Measurements from ENCODE around the gene CDKN2B. TPM values are rescaled to one million over a fixed set of nuclear protein-coding genes. Genes with fewer than 3 reads are reported as not detected.

Gene CDKN2B
- total RNA-seq, 1 experiment from 2014 or later = 9.8 TPM

DNA sequence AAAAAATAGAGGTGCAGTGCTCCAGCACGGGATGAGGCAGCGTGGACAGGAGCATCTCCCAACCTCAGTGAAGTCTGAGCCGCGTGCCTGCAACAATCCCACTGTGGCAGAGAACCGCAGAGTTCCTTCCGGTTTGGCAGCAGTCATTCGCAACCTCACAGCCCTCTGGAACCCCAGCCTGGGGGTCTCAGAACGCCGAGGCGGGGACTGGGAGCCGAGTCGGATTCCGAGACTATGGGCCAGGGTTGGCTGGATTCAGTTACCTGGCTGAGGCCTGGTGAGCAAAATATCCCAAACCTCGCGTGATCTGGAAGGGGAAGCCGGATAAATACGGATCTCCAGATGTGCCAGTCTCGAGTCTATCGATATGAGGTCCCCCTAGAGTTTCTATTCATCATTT, 41.9 kb downstream of the CDKN2B start:
- H3K9ac ChIP-seq (ENCODE audit: low read length) = no peak overlapping the region
- DNase-seq (ENCODE audit: low read depth, low spot score) (no peak), ATAC-seq (no peak)
- intact Hi-C loops (cut with micrococcal nuclease) = no loop called here
- ChIA-PET POLR2A (no interaction called here), RAD21 (ENCODE audit: low non-redundant PET in 1 of 2, low total read pairs in 2 of 2, uncharacterized antibody in 2 of 2, unreplicated experiment in 2 of 2) (no interaction called here), CTCF (no interaction called here)
- no peaks in the 10 kb centered on the region for H3K4me1 ChIP-seq (ENCODE audit: control insufficient read depth in 1 of 2, insufficient read depth in 2 of 2, low read length in 2 of 2)
- TF ChIP-seq, protein P1, sequence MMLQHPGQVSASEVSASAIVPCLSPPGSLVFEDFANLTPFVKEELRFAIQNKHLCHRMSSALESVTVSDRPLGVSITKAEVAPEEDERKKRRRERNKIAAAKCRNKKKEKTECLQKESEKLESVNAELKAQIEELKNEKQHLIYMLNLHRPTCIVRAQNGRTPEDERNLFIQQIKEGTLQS (IDR thresholded peaks at IDR 0.05) = no peak
- no peak for TF ChIP-seq RAD21 (IDR thresholded peaks at IDR 0.05; ENCODE audit: low read depth)
- H3K4me3 ChIP-seq (replicated peaks in 1 of 2; ENCODE audit: low read depth in 1 of 2, low read length in 2 of 2) = no peak overlapping the region
- BruUV-seq (replicated peaks) = no TSS peak
- H3K36me3 ChIP-seq (ENCODE audit: control insufficient read depth in 1 of 2, insufficient read depth in 2 of 2, low read length in 2 of 2) = peaks cover 0 to 17% of the 10 kb centered on the region in 2 experiments; a peak in 1 of 4 replicates
- H3K9me3 ChIP-seq (ENCODE audit: control insufficient read depth in 1 of 2, insufficient read depth in 1 of 2, low read depth in 1 of 2, low read length in 2 of 2) = no peaks in the 10 kb centered on the region
- no peaks in the 10 kb centered on the region for H3K27me3 ChIP-seq (ENCODE audit: insufficient read depth, low read length)
- no peak overlapping the region for H3K27ac ChIP-seq (ENCODE audit: low read depth, low read length)
- H4K20me1 ChIP-seq (ENCODE audit: insufficient read depth) = no peaks in the 10 kb centered on the region
- H3K79me2 ChIP-seq (ENCODE audit: insufficient read depth, low read length) = peaks cover 13% of the 10 kb centered on the region
- H3K9me2 ChIP-seq (ENCODE audit: insufficient read depth) = no peaks in the 10 kb centered on the region
- H2AFZ ChIP-seq (ENCODE audit: low read depth, low read length, poor library complexity, severe bottlenecking) = no peak overlapping the region
- H3K4me2 ChIP-seq (ENCODE audit: low read length) = no peak overlapping the region

DNA sequence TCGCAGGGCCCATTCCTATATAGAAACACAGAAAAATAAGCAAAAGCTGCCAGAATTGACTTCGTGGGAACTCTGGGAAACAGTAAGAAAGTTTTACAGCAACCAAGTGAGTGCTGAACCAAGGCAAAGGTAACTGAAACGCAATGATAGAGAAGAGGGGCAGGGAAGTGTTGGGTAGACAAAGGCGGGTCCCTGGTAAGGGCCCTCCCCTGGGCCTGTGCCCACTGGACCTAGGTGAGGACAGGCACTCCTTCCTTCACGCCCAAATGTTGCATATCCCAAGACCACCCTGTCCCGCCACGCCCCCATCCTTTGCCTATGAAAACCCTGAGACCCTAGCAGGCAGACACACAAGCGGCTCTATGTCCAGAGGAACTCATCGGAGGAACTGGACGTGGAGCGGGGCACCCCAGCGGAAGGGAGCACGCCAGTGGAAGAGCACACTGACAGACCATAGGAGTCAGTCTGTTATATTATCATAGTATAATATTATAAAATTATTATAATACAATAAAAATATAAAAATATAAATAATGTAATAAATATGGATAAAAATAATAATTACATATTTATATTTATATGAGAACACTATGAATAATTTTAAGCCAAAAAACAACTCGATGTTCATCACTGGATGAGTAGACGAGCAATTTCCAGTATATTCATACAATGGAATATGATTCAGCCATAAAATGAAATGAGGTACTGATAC, 42.8 kb downstream of the CDKN2B start:
- Histone ChIP-seq H3K4me2 (ENCODE audit: low read length) (peak overlapping the region; percentile 41; the same call in 1 of the 2 replicates), H3K4me3 (replicated peaks in 1 of 2; ENCODE audit: low read depth in 1 of 2, low read length in 2 of 2) (no peak overlapping the region), H3K36me3 (ENCODE audit: control insufficient read depth in 1 of 2, insufficient read depth in 2 of 2, low read length in 2 of 2) (peaks cover 0 to 16% of the 10 kb centered on the region in 2 experiments; a peak in 1 of 4 replicates), H3K79me2 (ENCODE audit: insufficient read depth, low read length) (peaks cover 4% of the 10 kb centered on the region; the same call in 1 of the 2 replicates), H3K4me1 (ENCODE audit: control insufficient read depth in 1 of 2, insufficient read depth in 2 of 2, low read length in 2 of 2) (no peaks in the 10 kb centered on the region), H3K9me2 (ENCODE audit: insufficient read depth) (no peaks in the 10 kb centered on the region), H2AFZ (ENCODE audit: low read depth, low read length, poor library complexity, severe bottlenecking) (no peak overlapping the region), H4K20me1 (ENCODE audit: insufficient read depth) (no peaks in the 10 kb centered on the region), H3K27ac (ENCODE audit: low read depth, low read length) (no peak overlapping the region), H3K9me3 (ENCODE audit: control insufficient read depth in 1 of 2, insufficient read depth in 1 of 2, low read depth in 1 of 2, low read length in 2 of 2) (no peaks in the 10 kb centered on the region), H3K9ac (ENCODE audit: low read length) (no peak overlapping the region), H3K27me3 (ENCODE audit: insufficient read depth, low read length) (no peaks in the 10 kb centered on the region)
- DNase-seq (ENCODE audit: low read depth, low spot score) (no peak), ATAC-seq (no peak)
- BruUV-seq (replicated peaks) = no TSS peak
- ChIA-PET CTCF (no interaction called here), POLR2A (no interaction called here), RAD21 (ENCODE audit: low non-redundant PET in 1 of 2, low total read pairs in 2 of 2, uncharacterized antibody in 2 of 2, unreplicated experiment in 2 of 2) (no interaction called here)
- intact Hi-C loops (cut with micrococcal nuclease) = no loop called here
- TF ChIP-seq YY1 (IDR thresholded peaks at IDR 0.05; ENCODE audit: extremely low read depth, insufficient replicate concordance, low read depth, low read length) = no peak
- TF ChIP-seq, protein P1 (IDR thresholded peaks at IDR 0.05) = no peak
- TF ChIP-seq, protein P2, sequence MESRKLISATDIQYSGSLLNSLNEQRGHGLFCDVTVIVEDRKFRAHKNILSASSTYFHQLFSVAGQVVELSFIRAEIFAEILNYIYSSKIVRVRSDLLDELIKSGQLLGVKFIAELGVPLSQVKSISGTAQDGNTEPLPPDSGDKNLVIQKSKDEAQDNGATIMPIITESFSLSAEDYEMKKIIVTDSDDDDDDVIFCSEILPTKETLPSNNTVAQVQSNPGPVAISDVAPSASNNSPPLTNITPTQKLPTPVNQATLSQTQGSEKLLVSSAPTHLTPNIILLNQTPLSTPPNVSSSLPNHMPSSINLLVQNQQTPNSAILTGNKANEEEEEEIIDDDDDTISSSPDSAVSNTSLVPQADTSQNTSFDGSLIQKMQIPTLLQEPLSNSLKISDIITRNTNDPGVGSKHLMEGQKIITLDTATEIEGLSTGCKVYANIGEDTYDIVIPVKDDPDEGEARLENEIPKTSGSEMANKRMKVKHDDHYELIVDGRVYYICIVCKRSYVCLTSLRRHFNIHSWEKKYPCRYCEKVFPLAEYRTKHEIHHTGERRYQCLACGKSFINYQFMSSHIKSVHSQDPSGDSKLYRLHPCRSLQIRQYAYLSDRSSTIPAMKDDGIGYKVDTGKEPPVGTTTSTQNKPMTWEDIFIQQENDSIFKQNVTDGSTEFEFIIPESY (IDR thresholded peaks at IDR 0.05; ENCODE audit: extremely low read depth, insufficient replicate concordance, low read length) = no peak
- no peak for TF ChIP-seq EGR1 (IDR thresholded peaks at IDR 0.05; ENCODE audit: low read depth)
- no peak for TF ChIP-seq ZNF274 (IDR thresholded peaks at IDR 0.05; ENCODE audit: low read depth, low read length)
- TF ChIP-seq, protein P3, sequence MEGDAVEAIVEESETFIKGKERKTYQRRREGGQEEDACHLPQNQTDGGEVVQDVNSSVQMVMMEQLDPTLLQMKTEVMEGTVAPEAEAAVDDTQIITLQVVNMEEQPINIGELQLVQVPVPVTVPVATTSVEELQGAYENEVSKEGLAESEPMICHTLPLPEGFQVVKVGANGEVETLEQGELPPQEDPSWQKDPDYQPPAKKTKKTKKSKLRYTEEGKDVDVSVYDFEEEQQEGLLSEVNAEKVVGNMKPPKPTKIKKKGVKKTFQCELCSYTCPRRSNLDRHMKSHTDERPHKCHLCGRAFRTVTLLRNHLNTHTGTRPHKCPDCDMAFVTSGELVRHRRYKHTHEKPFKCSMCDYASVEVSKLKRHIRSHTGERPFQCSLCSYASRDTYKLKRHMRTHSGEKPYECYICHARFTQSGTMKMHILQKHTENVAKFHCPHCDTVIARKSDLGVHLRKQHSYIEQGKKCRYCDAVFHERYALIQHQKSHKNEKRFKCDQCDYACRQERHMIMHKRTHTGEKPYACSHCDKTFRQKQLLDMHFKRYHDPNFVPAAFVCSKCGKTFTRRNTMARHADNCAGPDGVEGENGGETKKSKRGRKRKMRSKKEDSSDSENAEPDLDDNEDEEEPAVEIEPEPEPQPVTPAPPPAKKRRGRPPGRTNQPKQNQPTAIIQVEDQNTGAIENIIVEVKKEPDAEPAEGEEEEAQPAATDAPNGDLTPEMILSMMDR (IDR thresholded peaks at IDR 0.05 in 2 of 3, conservative IDR thresholded peaks at IDR 0.05 in 1 of 3; ENCODE audit: borderline replicate concordance in 1 of 3, insufficient read depth in 1 of 3, low read depth in 2 of 3, low read length in 2 of 3) = no peak
- TF ChIP-seq POLR2AphosphoS5 (IDR thresholded peaks at IDR 0.05; ENCODE audit: low read depth, low read length) = no peak
- TF ChIP-seq EZH2phosphoT487 (IDR thresholded peaks at IDR 0.05; ENCODE audit: borderline replicate concordance) = no peak
- no peak for TF ChIP-seq JUND (IDR thresholded peaks at IDR 0.05)
- TF ChIP-seq RAD21 (IDR thresholded peaks at IDR 0.05; ENCODE audit: low read depth) = no peak
- no peak for TF ChIP-seq ZFX (IDR thresholded peaks at IDR 0.05)
- no peak for TF ChIP-seq CEBPB (IDR thresholded peaks at IDR 0.05; ENCODE audit: low read depth)
- TF ChIP-seq SRF (IDR thresholded peaks at IDR 0.05; ENCODE audit: low read depth) = no peak
- TF ChIP-seq FOSL1 (IDR thresholded peaks at IDR 0.05; ENCODE audit: low read depth) = no peak
- TF ChIP-seq, protein P4, sequence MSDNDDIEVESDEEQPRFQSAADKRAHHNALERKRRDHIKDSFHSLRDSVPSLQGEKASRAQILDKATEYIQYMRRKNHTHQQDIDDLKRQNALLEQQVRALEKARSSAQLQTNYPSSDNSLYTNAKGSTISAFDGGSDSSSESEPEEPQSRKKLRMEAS (IDR thresholded peaks at IDR 0.05) = no peak
- TF ChIP-seq SIN3A (IDR thresholded peaks at IDR 0.05; ENCODE audit: low read depth) = no peak
